SJCRH30 (cell line): ENCODE measurements around the gene VARS1. TPM values are rescaled to one million over a fixed set of nuclear protein-coding genes. Genes with fewer than 3 reads are reported as not detected.
A peak's percentile ranks its signal among the peaks of the same experiment; 100 is the strongest.

ENCODE experiments used
- DNase-seq, 2 experiments: peaks; one replicate each; pipeline ENCODE4 v3.0.0-alpha.2; 2015 to 2020
- H3K27ac ChIP-seq: fragments of 250-450 bp; sonication (Bioruptor Pico); 2 replicates; pipeline ENCODE4 v1.5.1; 2020; ENCODE audit warnings: mild to moderate bottlenecking, moderate library complexity
- H3K27me3 ChIP-seq: fragments of 250-450 bp; sonication (Bioruptor Pico); 2 replicates; pipeline ENCODE4 v1.5.1; 2020; ENCODE audit warnings: mild to moderate bottlenecking, moderate library complexity
- H3K36me3 ChIP-seq: fragments of 250-450 bp; sonication (Bioruptor Pico); 2 replicates; pipeline ENCODE4 v1.5.1; 2020; ENCODE audit warnings: mild to moderate bottlenecking, moderate library complexity
- H3K4me1 ChIP-seq: fragments of 250-450 bp; sonication (Bioruptor Pico); 2 replicates; pipeline ENCODE4 v1.5.1; 2020; ENCODE audit warnings: mild to moderate bottlenecking, moderate library complexity
- H3K4me3 ChIP-seq: fragments of 250-450 bp; sonication (Bioruptor Pico); 2 replicates; pipeline ENCODE4 v1.5.1; 2020; ENCODE audit warnings: mild to moderate bottlenecking, moderate library complexity
- H3K9me3 ChIP-seq: fragments of 250-450 bp; sonication (Bioruptor Pico); replicated peaks from 2 replicates; pipeline ENCODE4 v1.5.1; 2020; ENCODE audit warnings: mild to moderate bottlenecking, moderate library complexity
- total RNA-seq: library from RNA; depleted of rRNA; stranded (reverse); fragments of >200 nt; shearing (Covaris generic); gene quantifications from 2 replicates; pipeline ENCODE4 v1.2.3, GENCODE V29; 2014

Gene VARS1
- total RNA-seq, 1 experiment from 2014 or later, result 45.8 TPM

- Histone ChIP-seq H3K4me3 (no peak overlapping the region), H3K4me1 (peaks cover 3% of the 10 kb centered on the region; the same call in 1 of the 2 replicates), H3K9me3 (no peaks in the 10 kb centered on the region), H3K27ac (no peak overlapping the region), H3K27me3 (no peaks in the 10 kb centered on the region), H3K36me3 (peaks cover 10% of the 10 kb centered on the region)
- DNase-seq, result no peak
Observed at GRCh38 chr6:31775633-31776484, 19.7 kb downstream of the VARS1 start.

GRCh38 chr6:31775184-31775583, 20.4 kb downstream of the VARS1 start:
- Histone ChIP-seq H3K27me3 (no peaks in the 10 kb centered on the region), H3K4me3 (no peak overlapping the region), H3K4me1 (peaks cover 3% of the 10 kb centered on the region; the same call in 1 of the 2 replicates), H3K27ac (no peak overlapping the region), H3K36me3 (peaks cover 3% of the 10 kb centered on the region), H3K9me3 (no peaks in the 10 kb centered on the region)
- no peak for DNase-seq

- peaks cover 2% of the 10 kb centered on the region; the same call in 1 of the 2 replicates for H3K4me1 ChIP-seq
- no peak for DNase-seq
Observed at GRCh38 chr6:31771992-31772358, 23.6 kb downstream of the VARS1 start.

DNA sequence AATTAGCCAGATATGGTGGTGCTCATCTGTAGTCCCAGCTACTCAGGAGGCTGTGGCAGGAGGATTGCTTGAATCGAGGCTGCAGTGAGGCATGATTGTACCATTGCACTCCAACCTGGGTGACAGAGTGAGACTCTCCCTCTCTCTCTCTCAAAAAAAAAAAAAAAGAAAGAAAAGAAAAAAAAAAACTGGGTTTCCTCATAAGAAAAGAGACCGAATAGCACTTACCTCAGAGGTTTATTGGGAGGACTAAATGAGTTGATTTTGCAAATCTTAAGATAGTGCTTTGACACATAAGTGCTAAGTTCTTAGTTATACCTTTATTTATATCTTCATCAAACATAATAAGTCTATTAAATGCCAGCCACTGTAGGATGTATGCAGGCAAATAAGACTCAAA, 24.7 kb downstream of the VARS1 start:
- H3K4me3 ChIP-seq, result no peak overlapping the region
- H3K27ac ChIP-seq, result no peak overlapping the region
- DNase-seq, result no peak
- no peaks in the 10 kb centered on the region for H3K9me3 ChIP-seq
- no peaks in the 10 kb centered on the region for H3K27me3 ChIP-seq
- H3K36me3 ChIP-seq, result no peaks in the 10 kb centered on the region
- H3K4me1 ChIP-seq, result no peaks in the 10 kb centered on the region

More at GRCh38 chr6:31771992-31772358, 23.6 kb downstream of the VARS1 start:
- H3K9me3 ChIP-seq, result no peaks in the 10 kb centered on the region
- H3K4me3 ChIP-seq, result no peak overlapping the region
- no peaks in the 10 kb centered on the region for H3K36me3 ChIP-seq
- no peaks in the 10 kb centered on the region for H3K27me3 ChIP-seq
- no peak overlapping the region for H3K27ac ChIP-seq

GRCh38 chr6:31769684-31770371, 25.7 kb downstream of the VARS1 start:
- Histone ChIP-seq H3K9me3 (no peaks in the 10 kb centered on the region), H3K27me3 (no peaks in the 10 kb centered on the region), H3K27ac (no peak overlapping the region), H3K36me3 (no peaks in the 10 kb centered on the region), H3K4me3 (no peak overlapping the region), H3K4me1 (no peaks in the 10 kb centered on the region)
- DNase-seq, result peak; percentile 68 to 80

- Histone ChIP-seq H3K4me3 (no peak overlapping the region), H3K36me3 (no peaks in the 10 kb centered on the region), H3K9me3 (no peaks in the 10 kb centered on the region), H3K27me3 (no peaks in the 10 kb centered on the region), H3K27ac (no peak overlapping the region), H3K4me1 (no peaks in the 10 kb centered on the region)
- DNase-seq, result no peak
Observed at GRCh38 chr6:31768363-31769257, 26.9 kb downstream of the VARS1 start.

DNA sequence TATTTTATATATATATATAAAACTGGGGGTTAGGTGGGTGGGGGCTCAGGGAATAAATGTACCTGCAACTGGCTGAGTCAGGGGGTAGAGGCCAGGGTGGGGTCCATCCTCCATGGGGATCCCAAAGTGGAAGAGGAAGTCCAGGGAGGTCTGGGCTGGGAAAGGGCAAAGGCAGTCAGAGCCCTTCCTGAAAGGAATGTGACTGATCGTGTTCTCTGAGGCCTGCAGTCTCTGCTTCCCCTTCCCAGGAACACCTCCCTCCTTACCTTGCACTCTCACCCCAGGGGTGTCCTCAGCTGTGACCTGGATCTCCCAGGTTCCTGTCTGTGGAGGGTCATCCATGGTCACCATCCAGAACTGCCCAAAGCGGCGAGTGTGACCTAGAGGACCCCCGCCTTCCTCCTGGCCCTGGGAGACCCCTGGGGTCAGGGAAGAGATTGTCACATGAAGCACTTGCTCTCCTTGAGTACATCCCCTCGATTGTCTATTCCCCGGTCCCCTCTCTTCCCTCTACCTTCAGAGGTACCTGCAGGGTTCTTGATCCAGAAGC, 28.4 kb downstream of the VARS1 start:
- Histone ChIP-seq H3K27ac (no peak overlapping the region), H3K36me3 (no peaks in the 10 kb centered on the region), H3K9me3 (no peaks in the 10 kb centered on the region), H3K4me1 (peaks cover 4% of the 10 kb centered on the region; the same call in 1 of the 2 replicates), H3K27me3 (no peaks in the 10 kb centered on the region), H3K4me3 (no peak overlapping the region)
- DNase-seq, result no peak

DNA sequence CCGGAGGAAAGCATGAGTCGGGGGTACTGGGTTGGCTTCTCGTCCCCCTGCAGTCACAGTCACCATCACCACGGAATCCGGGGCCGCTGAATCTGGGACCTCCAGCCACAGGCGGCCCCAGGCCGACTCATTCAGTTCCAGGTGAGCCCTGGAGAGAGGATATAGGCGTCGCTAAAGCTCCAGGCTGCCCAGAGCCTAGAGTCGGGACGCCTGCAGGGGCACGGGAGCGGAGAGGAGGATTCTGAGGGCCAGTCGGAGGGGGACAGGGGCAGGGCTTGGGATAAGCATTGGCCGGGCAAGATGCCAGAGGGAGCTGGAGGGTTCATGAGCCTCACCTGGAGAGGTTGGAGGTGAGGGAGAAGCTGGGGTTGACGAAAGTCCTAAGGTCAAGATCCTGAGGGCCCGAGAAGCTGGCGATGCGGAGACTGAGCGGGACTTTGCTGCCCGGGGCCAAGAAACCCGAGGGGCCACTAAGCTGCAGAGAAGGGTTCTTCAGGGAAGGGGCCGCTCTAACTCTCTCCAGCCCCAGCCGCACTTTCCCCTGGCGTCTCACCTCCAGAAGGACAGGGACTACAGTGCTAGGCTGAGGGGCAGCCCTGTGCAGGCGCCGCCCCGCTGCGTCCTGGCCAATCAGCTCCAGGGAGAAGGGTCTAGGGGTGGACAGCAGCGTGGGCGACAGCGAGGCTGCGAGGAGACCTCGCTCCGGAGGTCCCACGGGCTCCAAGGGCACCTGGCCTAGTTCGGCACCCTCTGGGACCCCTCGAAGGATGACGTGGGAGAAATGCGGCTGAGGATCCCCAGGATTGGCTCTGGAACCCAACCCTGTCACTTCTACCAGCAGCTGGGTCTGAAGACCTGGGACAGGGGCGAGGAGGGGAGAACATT, 29.4 kb downstream of the VARS1 start:
- Histone ChIP-seq H3K36me3 (no peaks in the 10 kb centered on the region), H3K4me1 (peaks cover 4% of the 10 kb centered on the region; the same call in 1 of the 2 replicates), H3K27ac (no peak overlapping the region), H3K9me3 (no peaks in the 10 kb centered on the region), H3K27me3 (no peaks in the 10 kb centered on the region), H3K4me3 (no peak overlapping the region)
- DNase-seq, result no peak

- H3K27ac ChIP-seq, result no peak overlapping the region
- no peak for DNase-seq
- no peak overlapping the region for H3K4me3 ChIP-seq
- H3K4me1 ChIP-seq, result peaks cover 4% of the 10 kb centered on the region; the same call in 1 of the 2 replicates
- no peaks in the 10 kb centered on the region for H3K36me3 ChIP-seq
- H3K27me3 ChIP-seq, result no peaks in the 10 kb centered on the region
- H3K9me3 ChIP-seq, result no peaks in the 10 kb centered on the region
Observed at GRCh38 chr6:31765559-31765909, 30.0 kb downstream of the VARS1 start.

GRCh38 chr6:31764198-31764597, 31.4 kb downstream of the VARS1 start:
- no peaks in the 10 kb centered on the region for H3K9me3 ChIP-seq
- H3K27me3 ChIP-seq, result no peaks in the 10 kb centered on the region
- H3K4me1 ChIP-seq, result peaks cover 4% of the 10 kb centered on the region; the same call in 1 of the 2 replicates
- no peak overlapping the region for H3K4me3 ChIP-seq
- no peak for DNase-seq
- H3K27ac ChIP-seq, result no peak overlapping the region
- no peaks in the 10 kb centered on the region for H3K36me3 ChIP-seq

DNA sequence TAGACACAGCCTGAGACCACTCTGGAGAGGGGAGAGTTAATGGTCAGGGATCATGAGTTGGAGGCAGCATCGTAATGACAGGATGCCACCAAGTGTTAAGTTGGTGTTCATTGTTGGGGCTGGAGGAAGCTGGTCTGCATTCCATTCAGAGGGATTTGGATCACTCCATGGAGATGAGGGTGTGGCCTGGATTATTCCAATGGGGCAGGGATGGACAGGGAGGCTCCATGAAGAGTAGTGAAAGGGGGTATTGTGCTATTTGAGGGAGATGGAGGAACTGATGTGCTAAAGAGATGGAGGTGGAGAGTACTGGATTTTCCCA, 32.0 kb downstream of the VARS1 start:
- Histone ChIP-seq H3K27me3 (no peaks in the 10 kb centered on the region), H3K4me3 (no peak overlapping the region), H3K27ac (peak overlapping the region; percentile 26; the same call in 1 of the 2 replicates), H3K36me3 (no peaks in the 10 kb centered on the region), H3K9me3 (no peaks in the 10 kb centered on the region), H3K4me1 (peaks cover 4% of the 10 kb centered on the region; the same call in 1 of the 2 replicates)
- peak; percentile 41 to 46 for DNase-seq

DNA sequence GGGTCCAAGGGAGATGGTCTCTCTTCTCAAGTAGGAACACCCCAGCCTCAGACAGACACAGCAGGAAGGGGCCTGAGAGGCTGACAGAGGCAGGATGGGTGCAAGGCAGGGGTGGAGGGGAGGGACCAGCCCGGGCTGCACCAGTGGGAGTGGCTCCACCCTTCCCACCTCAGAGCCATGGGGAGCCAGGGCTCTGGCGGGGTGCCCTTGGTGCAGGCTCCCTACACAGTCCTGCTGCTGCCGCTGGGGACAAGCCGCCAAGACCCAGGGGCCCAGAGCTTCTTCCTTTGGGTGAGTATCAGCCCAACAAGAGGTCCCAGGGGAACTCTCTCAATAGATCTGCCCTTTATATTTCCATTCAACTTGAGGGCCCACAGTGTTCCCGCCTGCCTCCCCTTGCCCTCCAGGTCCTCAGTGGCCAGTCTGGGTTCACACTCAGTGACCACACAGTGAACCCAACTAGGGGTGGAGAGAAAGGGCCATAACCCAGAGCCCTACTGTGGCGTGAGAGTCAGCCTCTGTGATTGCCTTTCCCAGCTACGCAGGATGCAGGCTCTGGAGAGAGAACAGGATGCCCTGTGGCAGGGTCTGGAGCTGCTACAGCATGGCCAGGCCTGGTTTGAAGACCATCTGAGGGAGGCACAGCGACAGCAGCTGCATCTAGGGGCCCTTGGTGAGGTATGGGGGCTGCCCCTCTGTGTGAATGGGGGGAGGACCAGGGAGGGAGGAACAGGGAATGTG, 32.5 kb downstream of the VARS1 start:
- H3K27ac ChIP-seq, result peak overlapping the region; percentile 26; the same call in 1 of the 2 replicates
- H3K27me3 ChIP-seq, result no peaks in the 10 kb centered on the region
- H3K4me3 ChIP-seq, result no peak overlapping the region
- peak in 1 of 2 experiments; percentile 17 for DNase-seq
- H3K4me1 ChIP-seq, result peaks cover 4% of the 10 kb centered on the region; the same call in 1 of the 2 replicates
- H3K9me3 ChIP-seq, result no peaks in the 10 kb centered on the region
- no peaks in the 10 kb centered on the region for H3K36me3 ChIP-seq

GRCh38 chr6:31762356-31762755, 33.2 kb downstream of the VARS1 start, which contains the start of gene SAPCD1:
Gene SAPCD1, plus strand, starts transcription at chr6:31762656. Its CDS starts 399 bp downstream, at chr6:31763055.
- no peaks in the 10 kb centered on the region for H3K36me3 ChIP-seq
- H3K27me3 ChIP-seq, result no peaks in the 10 kb centered on the region
- DNase-seq, result no peak
- no peak within 1 kb of the TSS for H3K4me3 ChIP-seq
- peak within 1 kb of the TSS; percentile 26; the same call in 1 of the 2 replicates for H3K27ac ChIP-seq
- peaks cover 4% of the 10 kb centered on the region; the same call in 1 of the 2 replicates for H3K4me1 ChIP-seq
- no peaks in the 10 kb centered on the region for H3K9me3 ChIP-seq
